IPS-NIHi7 (cell line): ENCODE data around the gene SYNPO2L.

Experiments used
- DNase-seq: peaks from one replicate; pipeline ENCODE4 v3.0.0; 2012; ENCODE audit warnings: mixed read lengths; ENCODE audit errors: extremely low spot score

Gene SYNPO2L

DNA sequence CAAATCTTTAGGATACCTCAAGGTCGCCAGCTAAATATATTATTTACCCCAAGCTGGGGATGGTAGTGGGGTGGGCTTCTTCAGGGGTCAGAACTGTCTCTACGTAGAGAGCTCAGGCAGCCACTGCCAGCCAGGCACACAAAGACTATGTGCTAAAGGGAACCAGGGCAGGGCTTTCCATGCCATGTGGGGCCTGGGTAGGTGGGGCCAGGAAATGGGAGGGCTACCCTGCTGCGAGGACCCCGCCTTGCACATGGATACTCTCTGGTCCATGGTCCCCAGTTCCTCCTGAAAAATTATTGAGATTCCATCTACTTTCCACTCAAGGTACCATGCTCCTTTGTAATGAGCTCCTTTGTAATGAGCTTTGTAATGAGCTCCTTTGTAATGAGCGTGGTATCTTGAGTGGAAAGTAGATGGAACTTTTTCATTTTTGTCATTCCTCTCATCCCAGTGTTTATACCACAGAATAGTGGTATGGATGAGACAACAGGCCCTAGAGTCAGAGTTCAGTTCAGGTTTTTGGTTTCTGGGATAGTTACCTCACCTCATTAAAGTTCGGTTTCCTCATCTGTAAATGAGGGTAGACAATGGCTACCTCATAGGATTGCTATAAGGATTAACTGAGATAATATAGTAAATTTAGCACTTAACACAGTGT lies 5.8 kb downstream of the SYNPO2L start:
- no peak for DNase-seq

DNA sequence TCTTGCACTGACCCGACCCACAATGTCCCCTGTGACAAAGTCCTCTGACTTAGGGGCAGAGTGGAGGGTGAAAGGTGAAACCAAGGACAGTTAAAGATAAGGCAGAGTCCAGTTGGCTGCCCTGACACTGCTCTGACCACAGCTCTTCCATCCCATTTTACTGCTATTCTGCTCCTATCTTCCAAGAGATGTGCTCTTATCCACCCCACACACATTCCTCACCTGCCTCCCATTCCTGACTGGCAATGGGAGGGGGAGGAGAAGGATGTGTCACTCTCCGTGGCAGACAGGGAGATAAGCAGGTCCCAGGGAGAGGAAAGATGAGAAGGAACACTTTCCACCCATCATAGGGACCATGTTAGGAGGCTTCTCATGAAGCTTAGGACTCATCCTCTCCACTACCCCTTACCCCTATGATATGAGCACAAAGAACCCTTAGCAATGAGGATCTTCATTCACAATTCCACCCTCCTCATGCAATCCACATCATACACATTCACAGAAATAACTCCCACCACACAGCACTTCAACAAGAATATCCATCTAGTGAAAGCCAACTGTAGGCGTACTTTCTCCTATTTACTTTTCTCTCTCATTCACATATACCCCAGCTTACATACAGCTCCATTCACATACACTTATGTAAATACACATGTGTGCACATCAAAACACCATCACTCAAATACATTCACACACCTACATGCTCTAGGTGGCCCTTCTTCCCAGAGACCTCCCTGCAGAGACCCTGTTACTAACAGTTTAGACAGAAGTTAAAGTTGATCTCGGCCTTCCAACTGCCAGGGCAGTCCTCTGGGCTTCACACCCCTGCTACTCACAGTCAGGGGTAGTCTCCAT lies 6.6 kb downstream of the SYNPO2L start:
- peak; percentile 59 for DNase-seq

- peak; percentile 30 for DNase-seq
Measured at GRCh38 chr10:73647875-73648651, 7.8 kb downstream of the SYNPO2L start.

- DNase-seq: peak; percentile 95
Measured at GRCh38 chr10:73647211-73647874, 8.5 kb downstream of the SYNPO2L start.

DNA sequence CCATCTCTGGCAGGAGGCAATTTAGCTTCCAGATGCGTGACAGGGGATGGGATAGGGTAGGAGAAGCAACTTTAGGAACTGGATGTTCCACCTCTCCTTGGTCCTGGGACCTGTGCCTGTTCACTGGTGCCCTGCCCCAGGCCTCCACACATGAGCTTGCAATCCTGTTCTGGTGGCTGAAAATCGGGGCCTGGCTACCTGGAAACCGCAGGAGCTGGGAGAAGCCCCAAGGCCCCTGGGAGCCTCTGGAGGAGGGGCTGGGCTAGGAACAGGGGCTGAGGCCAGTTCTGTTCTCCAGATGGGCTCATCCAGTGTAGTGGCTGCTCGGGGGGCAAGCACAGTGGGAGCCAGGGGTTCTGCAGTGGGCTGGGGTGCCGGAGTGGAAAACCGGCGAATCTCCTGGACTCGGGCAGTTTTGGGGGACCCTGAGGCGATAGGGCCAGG lies 9.2 kb downstream of the SYNPO2L start:
- DNase-seq: no peak

GRCh38 chr10:73645251-73645650 lies 10.6 kb downstream of the SYNPO2L start:
- no peak for DNase-seq

- no peak for DNase-seq
Measured at GRCh38 chr10:73644767-73645166, 11.1 kb downstream of the SYNPO2L start.

DNA sequence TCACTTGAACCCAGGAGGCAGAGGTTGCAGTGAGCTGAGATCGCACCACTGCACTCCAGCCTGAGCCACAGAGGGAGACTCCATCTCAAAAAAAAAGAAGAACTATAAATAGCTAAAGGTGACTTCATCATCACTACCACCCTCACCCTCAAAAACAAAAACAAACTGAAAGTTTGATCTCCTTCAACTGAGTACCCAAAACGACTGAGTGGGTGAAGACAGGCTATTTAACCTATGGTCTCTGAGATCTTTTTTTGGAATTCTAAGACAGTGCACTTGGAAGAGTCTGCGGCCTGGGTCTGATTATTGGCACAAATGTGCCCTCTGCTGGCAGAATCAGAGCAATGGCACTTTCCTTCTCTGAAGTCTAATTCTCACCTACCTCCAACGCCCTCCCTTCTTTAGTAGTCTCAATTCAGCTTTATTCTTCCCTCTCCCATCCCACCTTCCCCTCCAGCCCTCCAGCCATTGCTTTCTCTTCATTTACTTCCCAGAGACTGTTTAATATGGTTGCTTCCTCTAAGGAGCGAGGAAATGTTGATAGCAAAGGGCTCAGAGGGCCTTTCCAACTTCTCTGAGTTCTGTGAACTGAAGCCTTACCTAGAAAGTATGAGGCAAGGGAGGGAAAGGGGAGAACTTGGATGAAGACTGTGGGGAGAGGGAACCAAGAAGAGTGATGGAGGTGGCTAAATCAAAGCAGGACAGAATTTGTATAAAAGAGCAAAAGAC lies 11.7 kb downstream of the SYNPO2L start:
- peak; percentile 80 for DNase-seq

- DNase-seq: no peak
Measured at GRCh38 chr10:73643362-73643761, 12.5 kb downstream of the SYNPO2L start.

DNA sequence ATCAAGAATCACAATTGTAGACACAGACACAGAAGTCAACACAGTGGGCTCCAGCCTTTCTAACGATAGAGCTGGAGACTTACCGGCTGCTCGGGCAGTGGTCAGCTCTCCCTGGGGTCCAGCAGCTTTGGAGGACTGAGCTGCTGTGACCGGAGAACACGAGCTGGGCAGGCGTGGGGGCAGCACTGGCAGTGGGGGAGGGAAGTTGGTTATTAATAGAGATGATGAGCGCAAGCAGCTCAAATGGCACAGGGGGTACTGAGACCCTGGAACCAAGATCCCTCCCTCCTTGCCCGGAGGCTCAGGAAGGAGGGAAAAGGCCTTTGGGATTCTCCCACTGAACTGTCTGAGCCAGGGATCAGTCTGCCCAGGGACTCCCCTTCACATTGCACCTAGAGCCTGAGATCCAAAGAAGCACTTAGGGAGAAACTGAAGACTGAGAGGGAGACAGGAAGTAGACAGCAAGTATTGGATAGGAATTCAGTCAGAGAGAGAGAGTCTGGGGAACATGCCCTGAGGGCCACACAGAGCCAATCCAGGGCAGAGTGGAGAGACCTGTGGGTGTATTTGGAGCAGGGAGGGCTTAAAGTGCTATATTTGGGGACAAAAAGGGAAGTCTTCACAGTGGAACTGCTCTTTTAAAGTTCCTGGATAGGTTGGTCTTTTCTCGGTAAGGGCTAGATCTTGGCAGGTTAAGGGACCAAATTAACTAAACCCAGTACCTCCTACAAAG lies 14.3 kb downstream of the SYNPO2L start, which contains the start of gene MYOZ1:
Gene MYOZ1 (minus strand): TSS at position 147 of the 733 bp plus-strand sequence. CDS start 1,457 bp downstream, outside the sequence.
- DNase-seq: no peak

- DNase-seq: no peak
Measured at GRCh38 chr10:73639286-73639685, 16.5 kb downstream of the SYNPO2L start.

DNA sequence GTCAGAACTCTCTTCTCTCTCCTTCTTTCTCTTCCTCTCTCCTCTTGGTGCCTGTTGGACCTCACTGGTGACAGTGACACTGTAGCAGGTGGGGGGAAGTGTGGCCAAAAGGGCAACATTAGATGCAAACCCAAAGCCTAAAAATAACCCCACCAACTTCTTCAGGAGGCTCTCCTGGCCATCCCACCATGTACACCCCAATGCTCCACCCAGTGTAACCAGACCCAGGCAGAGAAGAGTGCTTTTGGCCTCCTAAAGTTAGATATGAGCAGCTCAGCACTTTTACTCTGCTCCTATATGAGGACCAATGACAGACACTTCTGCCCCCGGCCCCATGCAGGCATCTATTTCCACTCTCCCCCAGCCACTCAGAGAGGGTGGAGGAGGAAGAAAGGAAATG lies 20.0 kb downstream of the SYNPO2L start:
- DNase-seq: no peak

DNA sequence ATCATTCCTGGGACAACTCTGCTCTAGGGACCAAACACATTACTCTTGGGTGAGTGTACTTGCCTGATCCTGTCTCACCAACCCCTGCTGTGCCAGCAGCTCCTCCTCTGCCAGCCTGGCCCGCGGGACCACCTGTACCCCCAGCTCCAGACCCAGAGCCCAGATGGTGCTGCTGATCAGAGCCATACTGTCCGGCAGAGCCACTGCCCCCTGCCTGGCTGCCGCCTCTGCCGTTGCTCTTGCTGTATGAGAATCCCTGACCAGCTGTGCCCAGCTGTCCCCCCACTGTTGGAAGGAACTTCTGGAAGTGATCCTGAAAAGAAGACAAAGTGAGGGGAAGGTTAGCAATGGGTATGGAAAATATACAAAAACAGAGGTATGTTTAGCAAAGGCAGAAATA lies 21.4 kb downstream of the SYNPO2L start:
- DNase-seq: no peak

DNA sequence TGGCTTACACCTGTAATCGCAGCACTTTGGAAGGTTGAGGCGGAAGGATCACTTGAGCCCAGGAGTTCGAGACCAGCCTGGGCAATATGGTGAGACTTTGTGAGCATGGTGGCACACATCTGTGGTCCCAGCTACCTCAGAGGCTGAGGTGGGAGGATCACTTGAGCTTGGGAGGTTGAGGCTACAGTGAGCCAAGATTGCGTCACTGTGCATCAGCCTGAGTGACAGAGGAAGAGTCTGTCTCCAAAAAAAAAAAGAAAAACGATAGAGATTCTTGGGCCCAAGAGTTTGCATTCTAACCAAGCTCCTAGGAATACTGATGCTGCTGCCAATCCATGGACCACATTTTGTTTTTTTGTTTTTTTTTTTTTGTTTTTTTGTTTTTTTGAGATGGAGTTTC lies 26.7 kb downstream of the SYNPO2L start:
- DNase-seq: no peak

DNA sequence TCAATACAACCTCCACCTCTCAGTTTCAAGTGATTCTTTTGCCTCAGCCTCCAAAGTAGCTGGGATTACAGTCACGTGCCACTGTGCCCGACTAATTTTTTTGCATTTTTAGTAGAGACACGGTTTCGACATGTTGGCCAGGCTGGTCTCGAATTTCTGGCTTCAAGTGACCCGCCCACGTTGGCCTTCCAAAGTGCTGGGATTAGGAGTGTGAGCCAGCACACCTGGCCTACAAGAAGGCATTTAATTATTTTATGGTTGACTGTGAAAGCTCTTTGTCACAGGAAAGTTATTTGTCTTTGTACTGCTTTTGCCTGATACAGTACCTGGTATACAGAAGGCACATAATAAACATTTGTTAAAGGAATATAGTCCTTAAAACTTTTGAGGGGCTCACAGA lies 27.4 kb downstream of the SYNPO2L start:
- no peak for DNase-seq

DNA sequence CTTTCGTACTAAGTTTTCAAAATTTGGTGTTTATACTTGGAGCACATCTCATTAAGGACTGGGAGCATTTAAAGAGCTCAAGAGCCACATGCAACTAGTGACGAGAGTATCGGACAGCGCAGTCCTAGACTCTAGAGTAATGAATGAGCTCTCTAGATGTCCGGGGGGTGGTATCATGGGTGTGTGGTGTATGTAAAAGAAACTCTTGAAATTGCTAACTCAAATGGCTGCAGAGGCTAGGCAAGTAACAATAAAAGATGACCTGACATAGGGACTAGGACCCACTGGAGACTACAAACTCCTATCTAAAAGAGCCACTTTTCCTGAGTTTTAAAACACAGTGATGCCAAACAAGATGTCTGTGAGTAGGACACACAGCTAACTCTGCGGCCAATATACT lies 28.5 kb downstream of the SYNPO2L start:
- DNase-seq: no peak

- DNase-seq: peak; percentile 97
Measured at GRCh38 chr10:73625884-73626752, 29.7 kb downstream of the SYNPO2L start.

GRCh38 chr10:73625004-73625883 lies 30.6 kb downstream of the SYNPO2L start:
- peak; percentile 73 for DNase-seq
